Smooth muscle cell (in vitro differentiated cells): Measurements from ENCODE around the gene LDAF1. TPM values are rescaled to one million over a fixed set of nuclear protein-coding genes. Genes with fewer than 3 reads are reported as not detected.
"Not testable (repeated sequence)": the region's sequence is repeated elsewhere in the genome, so short reads cannot be mapped to it uniquely, and the experiment has no call there.

Source experiments
- DNase-seq: peaks from one replicate; lab custom pipeline; 2025; ENCODE audit not compliant: unreplicated experiment; lab: John Stamatoyannopoulos, UW
- H2AFZ ChIP-seq: fragments of 200-600 bp; sonication (generic); 2 replicates; pipeline ENCODE4 v1.6.0; 2016; ENCODE audit warnings: antibody characterized with exemption, low read depth, mild to moderate bottlenecking
- H3F3A ChIP-seq: fragments of 200-600 bp; sonication (generic); 2 replicates; pipeline ENCODE4 v1.6.0; 2017; ENCODE audit warnings: antibody characterized with exemption, low read depth
- H3K27ac ChIP-seq: fragments of 200-600 bp; sonication (generic); 2 replicates; pipeline ENCODE4 v1.5.1; 2016; ENCODE audit warnings: low read depth, mild to moderate bottlenecking
- H3K27me3 ChIP-seq: fragments of 200-600 bp; sonication (generic); 2 replicates; pipeline ENCODE4 v1.6.1; 2016; ENCODE audit warnings: low read depth, mild to moderate bottlenecking
- H3K36me3 ChIP-seq: fragments of 200-600 bp; sonication (generic); 2 replicates; pipeline ENCODE4 v1.5.1; 2016; ENCODE audit warnings: low read depth
- H3K4me1 ChIP-seq: fragments of 200-600 bp; sonication (generic); 2 replicates; pipeline ENCODE4 v1.5.1; 2016; ENCODE audit warnings: low read depth
- H3K4me2 ChIP-seq: fragments of 200-600 bp; sonication (generic); 2 replicates; pipeline ENCODE4 v1.6.0; 2016; ENCODE audit warnings: mild to moderate bottlenecking
- H3K4me3 ChIP-seq: fragments of 200-600 bp; sonication (generic); 2 replicates; pipeline ENCODE4 v1.5.1; 2016; ENCODE audit warnings: mild to moderate bottlenecking
- H3K79me2 ChIP-seq: fragments of 200-600 bp; sonication (generic); 2 replicates; pipeline ENCODE4 v1.6.0; 2016; ENCODE audit warnings: low read depth, mild to moderate bottlenecking
- H3K9ac ChIP-seq: fragments of 200-600 bp; sonication (generic); 2 replicates; pipeline ENCODE4 v1.6.0; 2016; ENCODE audit warnings: low read depth
- H3K9me3 ChIP-seq: fragments of 200-600 bp; sonication (generic); replicated peaks from 2 replicates; pipeline ENCODE4 v1.5.1; 2016; ENCODE audit warnings: low read depth
- H4K20me1 ChIP-seq: fragments of 200-600 bp; sonication (generic); 2 replicates; pipeline ENCODE4 v1.6.0; 2016; ENCODE audit warnings: low read depth
- CTCF ChIP-seq: fragments of 200-600 bp; sonication (generic); IDR thresholded peaks from 2 replicates; pipeline ENCODE4 v1.5.1; 2017; ENCODE audit warnings: borderline replicate concordance, mild to moderate bottlenecking, antibody characterized with exemption; ENCODE audit not compliant: insufficient read depth, poor library complexity, severe bottlenecking
- WGBS: methylation state at CpG from one replicate; pipeline ENCODE4 v1.1.7; 2016; ENCODE audit warnings: low lambda C conversion rate; 5-methylcytosine and 5-hydroxymethylcytosine counted together
- polyA plus RNA-seq: library from polyadenylated mRNA; unstranded; fragments of >200 nt; fragmentation: Nextera tagmentation; extraction: Ambion mirVana; gene quantifications from 2 replicates; pipeline ENCODE4 v1.2.1, GENCODE V29; 2016
- total RNA-seq: library from RNA; depleted of rRNA; stranded (reverse); fragments of >200 nt; gene quantifications from 2 replicates; pipeline ENCODE4 v1.2.3, GENCODE V29; 2014

The LDAF1 gene
- total RNA-seq = 21.0 and 40.6 TPM in 2 replicates
- 14.2 and 16.2 TPM in 2 replicates for polyA plus RNA-seq

DNA sequence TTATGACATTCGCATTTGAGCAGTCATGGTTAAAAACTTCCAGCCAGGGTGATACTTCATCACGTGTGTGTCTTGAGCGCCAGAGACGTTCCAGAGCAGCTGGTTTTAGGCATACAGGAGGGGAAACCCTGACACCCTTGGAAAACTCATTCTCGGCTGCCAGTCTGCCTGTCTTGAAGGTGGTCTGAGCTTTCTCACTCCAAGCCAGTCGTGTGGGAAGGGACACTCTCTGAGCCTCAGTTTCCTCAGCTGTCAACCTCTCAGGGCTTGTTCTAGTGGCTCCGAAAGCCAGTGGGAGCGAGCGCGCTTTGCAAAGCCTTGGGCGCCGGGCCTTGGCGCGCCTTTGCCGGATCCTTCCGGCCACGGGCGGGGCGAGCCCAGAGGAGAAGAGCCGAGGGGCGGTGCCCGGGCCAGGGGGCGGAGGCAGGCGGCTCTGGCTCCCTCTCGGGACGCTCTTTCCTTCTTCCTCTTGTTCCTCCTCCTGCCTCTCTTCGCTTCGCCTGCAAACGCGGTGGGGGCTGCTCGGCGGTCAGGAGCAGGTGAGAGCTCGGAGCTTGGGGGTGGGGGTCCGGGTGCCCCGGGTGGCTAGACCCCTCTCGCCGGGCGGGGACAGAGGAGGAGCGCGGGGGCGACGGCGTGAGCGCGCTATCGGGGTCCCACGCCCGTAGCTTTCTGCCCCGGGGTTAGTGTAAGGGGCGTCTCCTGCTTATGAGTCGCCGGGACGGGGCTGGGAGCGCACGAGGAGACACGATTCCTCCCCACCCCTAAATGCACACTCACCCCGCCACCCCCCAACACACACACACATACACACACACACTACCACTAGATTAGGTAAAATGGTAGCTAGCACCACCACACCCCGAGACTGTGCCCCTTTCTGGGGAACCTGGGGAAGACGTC is at the start of gene LDAF1:
Gene LDAF1 (plus strand): TSS at position 467 of the 903 bp plus-strand sequence. CDS start 2,509 bp downstream, outside the sequence.
- peaks cover 3% of the 10 kb centered on the region for H4K20me1 ChIP-seq
- H3K9me3 ChIP-seq = no peaks in the 10 kb centered on the region
- no peak within 1 kb of the TSS for H3K27ac ChIP-seq
- no peaks in the 10 kb centered on the region for H3K27me3 ChIP-seq
- peaks cover 4% of the 10 kb centered on the region for H3K4me1 ChIP-seq
- H3F3A ChIP-seq = no peaks in the 10 kb centered on the region
- TF ChIP-seq CTCF = no peak
- no peaks in the 10 kb centered on the region for H3K36me3 ChIP-seq
- peak within 1 kb of the TSS; percentile 83 for H2AFZ ChIP-seq
- DNase-seq = peak; percentile 46
- 3% methylated on average over 55 of the region's 59 CpGs for WGBS
- peak within 1 kb of the TSS; percentile 4 for H3K9ac ChIP-seq
- H3K4me2 ChIP-seq = peak within 1 kb of the TSS; percentile 94
- no peaks in the 10 kb centered on the region for H3K79me2 ChIP-seq
- H3K4me3 ChIP-seq = peak within 1 kb of the TSS; percentile 75

GRCh38 chr16:21115551-21115950 is 42.9 kb upstream of the LDAF1 start:
- H2AFZ ChIP-seq, H3K27ac ChIP-seq, H3K27me3 ChIP-seq, H3K4me3 ChIP-seq, H3K4me1 ChIP-seq, H3K9ac ChIP-seq, DNase-seq, H4K20me1 ChIP-seq, H3F3A ChIP-seq, H3K36me3 ChIP-seq, H3K79me2 ChIP-seq, H3K9me3 ChIP-seq, H3K4me2 ChIP-seq: not testable (repeated sequence)
- 94% methylated on average over 4 of the region's 4 CpGs for WGBS

DNA sequence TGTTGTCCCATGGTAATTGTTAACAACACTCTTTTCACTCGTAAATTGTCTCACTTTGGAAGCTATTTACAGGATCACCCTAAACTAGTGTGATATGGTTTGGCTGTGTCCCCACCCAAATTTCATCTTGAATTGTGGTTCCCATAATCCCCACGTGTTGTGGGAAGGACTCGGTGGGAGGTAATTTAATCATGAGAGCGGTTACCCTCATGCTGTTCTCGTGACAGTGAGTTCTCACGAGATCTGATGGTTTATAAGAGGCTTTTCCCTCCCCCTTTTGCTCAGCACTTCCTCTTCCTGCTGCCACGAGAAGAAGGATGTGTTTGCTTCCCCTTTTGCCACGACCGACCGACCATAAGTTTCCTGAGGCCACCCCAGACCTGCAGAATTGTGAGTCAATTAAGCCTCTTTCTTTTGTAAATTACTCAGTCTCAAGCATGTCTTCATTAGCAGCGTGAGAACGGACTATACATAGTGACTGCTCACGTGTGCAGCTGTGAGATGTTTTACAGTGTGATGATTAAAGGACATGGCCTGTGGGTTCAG is 42.3 kb upstream of the LDAF1 start:
- no peak overlapping the region for H3K9ac ChIP-seq
- H3K79me2 ChIP-seq = no peaks in the 10 kb centered on the region
- H4K20me1 ChIP-seq = no peaks in the 10 kb centered on the region
- no peaks in the 10 kb centered on the region for H3F3A ChIP-seq
- H3K36me3 ChIP-seq = no peaks in the 10 kb centered on the region
- no peak overlapping the region for H3K4me2 ChIP-seq
- no peak overlapping the region for H3K27ac ChIP-seq
- DNase-seq = no peak
- no peaks in the 10 kb centered on the region for H3K27me3 ChIP-seq
- H3K4me1 ChIP-seq = no peaks in the 10 kb centered on the region
- no peak overlapping the region for H3K4me3 ChIP-seq
- WGBS = 56% methylated on average over 13 of the region's 13 CpGs
- TF ChIP-seq CTCF = no peak
- no peak overlapping the region for H2AFZ ChIP-seq
- H3K9me3 ChIP-seq = no peaks in the 10 kb centered on the region

- Histone ChIP-seq H2AFZ (no peak overlapping the region), H3K9me3 (no peaks in the 10 kb centered on the region), H3K4me1 (no peaks in the 10 kb centered on the region), H3K79me2 (no peaks in the 10 kb centered on the region), H4K20me1 (no peaks in the 10 kb centered on the region), H3K4me2 (no peak overlapping the region), H3K9ac (no peak overlapping the region), H3K36me3 (no peaks in the 10 kb centered on the region), H3K27ac (no peak overlapping the region), H3K27me3 (no peaks in the 10 kb centered on the region), H3K4me3 (no peak overlapping the region), H3F3A (no peaks in the 10 kb centered on the region)
- no peak for DNase-seq
- 90% methylated on average over 4 of the region's 4 CpGs for WGBS
- TF ChIP-seq CTCF = no peak
Observed at GRCh38 chr16:21117567-21117966, 40.9 kb upstream of the LDAF1 start.
